ENCODE results near the gene EXOSC7.

EXOSC7 gene

GRCh38 chr3:45054196-45054857 lies 78.3 kb downstream of the EXOSC7 start:
- no peak overlapping the region for H3K4me3 ChIP-seq (ENCODE audit: low read depth, low read length)
- H3K4me1 ChIP-seq (ENCODE audit: control insufficient read depth, insufficient read depth, low read length, unreplicated experiment) = peaks cover 57% of the 10 kb centered on the region
- peak overlapping the region; percentile 88 for H3K27ac ChIP-seq (ENCODE audit: low read depth, low read length)
- H3K79me2 ChIP-seq (ENCODE audit: control insufficient read depth, insufficient read depth, low read length, unreplicated experiment) = no peaks in the 10 kb centered on the region
- no peak overlapping the region for H2AFZ ChIP-seq (ENCODE audit: low read length, unreplicated experiment)
- H3K36me3 ChIP-seq (ENCODE audit: insufficient read depth, low read length) = no peaks in the 10 kb centered on the region
- no peaks in the 10 kb centered on the region for H3K27me3 ChIP-seq (ENCODE audit: insufficient read depth, low read length)

GRCh38 chr3:45055032-45055410 lies 79.0 kb downstream of the EXOSC7 start:
- Histone ChIP-seq H2AFZ (ENCODE audit: low read length, unreplicated experiment) (no peak overlapping the region), H3K36me3 (ENCODE audit: insufficient read depth, low read length) (no peaks in the 10 kb centered on the region), H3K4me3 (ENCODE audit: low read depth, low read length) (peak overlapping the region; percentile 38; the same call in 1 of the 2 replicates), H3K4me1 (ENCODE audit: control insufficient read depth, insufficient read depth, low read length, unreplicated experiment) (peaks cover 61% of the 10 kb centered on the region), H3K79me2 (ENCODE audit: control insufficient read depth, insufficient read depth, low read length, unreplicated experiment) (no peaks in the 10 kb centered on the region), H3K27me3 (ENCODE audit: insufficient read depth, low read length) (no peaks in the 10 kb centered on the region), H3K27ac (ENCODE audit: low read depth, low read length) (peak overlapping the region; percentile 88)

- no peaks in the 10 kb centered on the region for H3K27me3 ChIP-seq (ENCODE audit: insufficient read depth, low read length)
- H3K79me2 ChIP-seq (ENCODE audit: control insufficient read depth, insufficient read depth, low read length, unreplicated experiment) = no peaks in the 10 kb centered on the region
- peak overlapping the region; percentile 17; the same call in 1 of the 2 replicates for H3K4me3 ChIP-seq (ENCODE audit: low read depth, low read length)
- H2AFZ ChIP-seq (ENCODE audit: low read length, unreplicated experiment) = no peak overlapping the region
- H3K27ac ChIP-seq (ENCODE audit: low read depth, low read length) = peak overlapping the region; percentile 88
- H3K36me3 ChIP-seq (ENCODE audit: insufficient read depth, low read length) = no peaks in the 10 kb centered on the region
- H3K4me1 ChIP-seq (ENCODE audit: control insufficient read depth, insufficient read depth, low read length, unreplicated experiment) = peaks cover 62% of the 10 kb centered on the region
These were observed 79.5 kb downstream of the EXOSC7 start for GRCh38 chr3:45055411-45056143.

- H3K4me3 ChIP-seq (ENCODE audit: low read depth, low read length) = no peak overlapping the region
- H3K36me3 ChIP-seq (ENCODE audit: insufficient read depth, low read length) = no peaks in the 10 kb centered on the region
- H3K27me3 ChIP-seq (ENCODE audit: insufficient read depth, low read length) = no peaks in the 10 kb centered on the region
- H2AFZ ChIP-seq (ENCODE audit: low read length, unreplicated experiment) = no peak overlapping the region
- peaks cover 62% of the 10 kb centered on the region for H3K4me1 ChIP-seq (ENCODE audit: control insufficient read depth, insufficient read depth, low read length, unreplicated experiment)
- H3K27ac ChIP-seq (ENCODE audit: low read depth, low read length) = peak overlapping the region; percentile 88
- H3K79me2 ChIP-seq (ENCODE audit: control insufficient read depth, insufficient read depth, low read length, unreplicated experiment) = no peaks in the 10 kb centered on the region
These were observed 80.7 kb downstream of the EXOSC7 start for GRCh38 chr3:45056608-45057301.

GRCh38 chr3:45057557-45057956 lies 81.5 kb downstream of the EXOSC7 start:
- H3K4me1 ChIP-seq (ENCODE audit: control insufficient read depth, insufficient read depth, low read length, unreplicated experiment) = peaks cover 65% of the 10 kb centered on the region

GRCh38 chr3:45059132-45059531 lies 83.1 kb downstream of the EXOSC7 start:
- no peaks in the 10 kb centered on the region for H3K27me3 ChIP-seq (ENCODE audit: insufficient read depth, low read length)
- H3K4me1 ChIP-seq (ENCODE audit: control insufficient read depth, insufficient read depth, low read length, unreplicated experiment) = peaks cover 58% of the 10 kb centered on the region
- no peak overlapping the region for H3K4me3 ChIP-seq (ENCODE audit: low read depth, low read length)
- H2AFZ ChIP-seq (ENCODE audit: low read length, unreplicated experiment) = no peak overlapping the region
- H3K79me2 ChIP-seq (ENCODE audit: control insufficient read depth, insufficient read depth, low read length, unreplicated experiment) = no peaks in the 10 kb centered on the region
- H3K36me3 ChIP-seq (ENCODE audit: insufficient read depth, low read length) = no peaks in the 10 kb centered on the region
- peak overlapping the region; percentile 29; the same call in 1 of the 2 replicates for H3K27ac ChIP-seq (ENCODE audit: low read depth, low read length)

More at GRCh38 chr3:45057557-45057956, 81.5 kb downstream of the EXOSC7 start:
- no peak overlapping the region for H2AFZ ChIP-seq (ENCODE audit: low read length, unreplicated experiment)
- H3K36me3 ChIP-seq (ENCODE audit: insufficient read depth, low read length) = no peaks in the 10 kb centered on the region
- peak overlapping the region; percentile 88; the same call in 1 of the 2 replicates for H3K27ac ChIP-seq (ENCODE audit: low read depth, low read length)
- H3K4me3 ChIP-seq (ENCODE audit: low read depth, low read length) = no peak overlapping the region
- H3K79me2 ChIP-seq (ENCODE audit: control insufficient read depth, insufficient read depth, low read length, unreplicated experiment) = no peaks in the 10 kb centered on the region
- H3K27me3 ChIP-seq (ENCODE audit: insufficient read depth, low read length) = no peaks in the 10 kb centered on the region

- no peaks in the 10 kb centered on the region for H3K36me3 ChIP-seq (ENCODE audit: insufficient read depth, low read length)
- H3K4me3 ChIP-seq (ENCODE audit: low read depth, low read length) = no peak overlapping the region
- no peak overlapping the region for H2AFZ ChIP-seq (ENCODE audit: low read length, unreplicated experiment)
- H3K27me3 ChIP-seq (ENCODE audit: insufficient read depth, low read length) = no peaks in the 10 kb centered on the region
- H3K4me1 ChIP-seq (ENCODE audit: control insufficient read depth, insufficient read depth, low read length, unreplicated experiment) = peaks cover 58% of the 10 kb centered on the region
- no peaks in the 10 kb centered on the region for H3K79me2 ChIP-seq (ENCODE audit: control insufficient read depth, insufficient read depth, low read length, unreplicated experiment)
- peak overlapping the region; percentile 0; the same call in 1 of the 2 replicates for H3K27ac ChIP-seq (ENCODE audit: low read depth, low read length)
These were observed 84.3 kb downstream of the EXOSC7 start for GRCh38 chr3:45060165-45060892.

Measured in ACC112 (cell line).